ENCODE data around the gene DMAC2L. TPM values are rescaled to one million over a fixed set of nuclear protein-coding genes. Genes with fewer than 3 reads are reported as not detected.

DMAC2L gene
- total and polyA plus RNA-seq, 10 of the 15 experiments (the other 5 are each of a cell fraction or from before 2014, with no cell fraction given), result 9.5 to 76.3 (median 28.2) TPM

DNA sequence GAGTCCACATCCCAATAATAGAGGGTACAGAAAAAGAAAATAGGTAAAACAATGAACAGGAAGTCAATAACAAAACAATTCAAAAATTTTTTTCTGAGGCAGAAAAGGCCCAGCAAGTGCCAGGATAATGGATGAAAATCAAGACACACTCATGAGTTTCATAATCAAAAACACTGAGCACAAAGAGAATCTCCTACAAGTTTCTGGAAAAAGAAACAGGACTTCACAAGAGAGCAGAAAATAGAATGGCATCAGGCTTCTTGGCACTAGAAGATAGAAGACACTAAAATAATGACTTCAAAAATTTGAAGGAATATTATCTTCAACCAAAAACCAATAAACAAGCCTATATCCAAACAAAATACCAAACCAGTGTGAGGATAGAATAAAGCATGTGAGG is 36.8 kb downstream of the DMAC2L start (continued):
- TF ChIP-seq, protein P1, sequence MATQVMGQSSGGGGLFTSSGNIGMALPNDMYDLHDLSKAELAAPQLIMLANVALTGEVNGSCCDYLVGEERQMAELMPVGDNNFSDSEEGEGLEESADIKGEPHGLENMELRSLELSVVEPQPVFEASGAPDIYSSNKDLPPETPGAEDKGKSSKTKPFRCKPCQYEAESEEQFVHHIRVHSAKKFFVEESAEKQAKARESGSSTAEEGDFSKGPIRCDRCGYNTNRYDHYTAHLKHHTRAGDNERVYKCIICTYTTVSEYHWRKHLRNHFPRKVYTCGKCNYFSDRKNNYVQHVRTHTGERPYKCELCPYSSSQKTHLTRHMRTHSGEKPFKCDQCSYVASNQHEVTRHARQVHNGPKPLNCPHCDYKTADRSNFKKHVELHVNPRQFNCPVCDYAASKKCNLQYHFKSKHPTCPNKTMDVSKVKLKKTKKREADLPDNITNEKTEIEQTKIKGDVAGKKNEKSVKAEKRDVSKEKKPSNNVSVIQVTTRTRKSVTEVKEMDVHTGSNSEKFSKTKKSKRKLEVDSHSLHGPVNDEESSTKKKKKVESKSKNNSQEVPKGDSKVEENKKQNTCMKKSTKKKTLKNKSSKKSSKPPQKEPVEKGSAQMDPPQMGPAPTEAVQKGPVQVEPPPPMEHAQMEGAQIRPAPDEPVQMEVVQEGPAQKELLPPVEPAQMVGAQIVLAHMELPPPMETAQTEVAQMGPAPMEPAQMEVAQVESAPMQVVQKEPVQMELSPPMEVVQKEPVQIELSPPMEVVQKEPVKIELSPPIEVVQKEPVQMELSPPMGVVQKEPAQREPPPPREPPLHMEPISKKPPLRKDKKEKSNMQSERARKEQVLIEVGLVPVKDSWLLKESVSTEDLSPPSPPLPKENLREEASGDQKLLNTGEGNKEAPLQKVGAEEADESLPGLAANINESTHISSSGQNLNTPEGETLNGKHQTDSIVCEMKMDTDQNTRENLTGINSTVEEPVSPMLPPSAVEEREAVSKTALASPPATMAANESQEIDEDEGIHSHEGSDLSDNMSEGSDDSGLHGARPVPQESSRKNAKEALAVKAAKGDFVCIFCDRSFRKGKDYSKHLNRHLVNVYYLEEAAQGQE (IDR thresholded peaks at IDR 0.05; ENCODE audit: low read depth, low read length), result no peak
- no peak for TF ChIP-seq E4F1 (IDR thresholded peaks at IDR 0.05; ENCODE audit: borderline replicate concordance, partially characterized antibody)

DNA sequence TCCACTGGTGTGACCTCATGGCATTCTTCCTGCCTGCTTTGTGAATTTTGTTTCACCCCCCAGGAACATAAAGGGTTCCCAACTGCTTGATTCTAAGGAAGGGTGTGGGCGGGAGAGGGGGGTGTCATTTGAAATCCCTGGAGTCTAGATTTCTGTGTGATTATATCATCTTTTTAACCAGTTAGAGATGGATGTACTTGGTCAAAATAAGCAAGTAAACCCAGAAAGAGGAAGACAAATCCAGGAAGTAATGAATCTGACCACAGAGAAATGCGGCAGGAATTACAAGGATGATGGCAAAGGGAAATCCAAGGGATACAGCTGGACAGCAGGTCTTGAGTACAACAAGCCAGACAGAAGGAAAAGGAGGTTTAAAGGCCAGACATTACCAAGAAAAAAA is 38.9 kb downstream of the DMAC2L start:
- Histone ChIP-seq H3K27me3 (replicated peaks in 1 of 2; ENCODE audit: control insufficient read depth in 2 of 2, insufficient read depth in 2 of 2, low read length in 1 of 2) (no peaks in the 10 kb centered on the region), H3K4me3 (no peak overlapping the region), H2AFZ (ENCODE audit: control insufficient read depth, low read depth, low read length) (no peak overlapping the region), H3K4me2 (ENCODE audit: control insufficient read depth, insufficient read depth) (no peak overlapping the region), H3K27ac (ENCODE audit: control insufficient read depth, insufficient read depth) (no peak overlapping the region), H4K20me1 (ENCODE audit: control insufficient read depth, insufficient read depth) (no peaks in the 10 kb centered on the region), H3K9ac (ENCODE audit: control insufficient read depth, insufficient read depth, low read length) (no peak overlapping the region), H3K4me1 (ENCODE audit: control insufficient read depth, insufficient read depth, low read length) (no peaks in the 10 kb centered on the region), H3K79me2 (ENCODE audit: control insufficient read depth, insufficient read depth, low read length) (no peaks in the 10 kb centered on the region), H3K36me3 (ENCODE audit: control insufficient read depth in 2 of 2, insufficient read depth in 2 of 2, low read length in 1 of 2) (no peaks in the 10 kb centered on the region; a peak in 1 of 4 replicates), H3K9me3 (replicated peaks; ENCODE audit: control insufficient read depth, insufficient read depth, low read length) (no peaks in the 10 kb centered on the region)
- ATAC-seq (no peak), FAIRE-seq (no peak), DNase-seq (ENCODE audit: low read depth, low spot score) (no peak)
- TF ChIP-seq CBFB (IDR thresholded peaks at IDR 0.05; ENCODE audit: low read depth) (no peak), RFX5 (IDR thresholded peaks at IDR 0.05; ENCODE audit: low read depth, low read length) (no peak), JUND (IDR thresholded peaks at IDR 0.05; ENCODE audit: low read depth, low read length) (no peak), SMAD5 (IDR thresholded peaks at IDR 0.05; ENCODE audit: low read depth) (no peak), NFYA (IDR thresholded peaks at IDR 0.05; ENCODE audit: borderline replicate concordance, low read depth, low read length) (no peak), SREBF2 (IDR thresholded peaks at IDR 0.05; ENCODE audit: low read length) (no peak), DPF2 (IDR thresholded peaks at IDR 0.05) (no peak), FOXK2 (IDR thresholded peaks at IDR 0.05) (no peak), ZNF24 (IDR thresholded peaks at IDR 0.05) (no peak), ELK1 (IDR thresholded peaks at IDR 0.05; ENCODE audit: low read depth, low read length) (no peak)
- intact Hi-C loops (cut with micrococcal nuclease; ENCODE audit: unreplicated experiment) (no loop called here), in situ Hi-C loops (cut with MboI) (no loop called here)
- ChIA-PET SMC1A (ENCODE audit: uncharacterized antibody, unreplicated experiment) (interaction anchor here (0.7 to 1.1 kb wide), 2 partner anchors 9 to 52 kb away, joined by 3 read pairs; no protein-coding TSS in a partner anchor), POLR2A (interaction anchor here (0.6 kb wide), 1 partner anchor 36 kb away, joined by 3 read pairs; no protein-coding TSS in a partner anchor), RAD21 (ENCODE audit: unreplicated experiment) (no interaction called here), CTCF (no interaction called here)
- WGBS (ENCODE audit: insufficient coverage, insufficient replicate concordance, low lambda C conversion rate, missing lambda C conversion rate), result 96% methylated on average over 2 of the region's 2 CpGs
- BruUV-seq (replicated peaks), result no TSS peak
